Endodermal cell (in vitro differentiated cells): ENCODE results near the gene NKAIN4. TPM values are rescaled to one million over a fixed set of nuclear protein-coding genes. Genes with fewer than 3 reads are reported as not detected.

Source experiments
- DNase-seq: peaks from one replicate; pipeline ENCODE4 v3.0.0-alpha.2; 2017
- H3K27ac ChIP-seq: 2 replicates; pipeline ENCODE4 v1.5.1; 2013; ENCODE audit warnings: mild to moderate bottlenecking, low read depth, low read length, moderate library complexity
- H3K27me3 ChIP-seq: 2 replicates; pipeline ENCODE4 v1.6.1; 2013; ENCODE audit warnings: mild to moderate bottlenecking, low read length, moderate library complexity; ENCODE audit not compliant: insufficient read depth, control insufficient read depth, poor library complexity, severe bottlenecking
- H3K36me3 ChIP-seq: 2 replicates; pipeline ENCODE4 v1.7.0; 2013; ENCODE audit warnings: mild to moderate bottlenecking, low read length, moderate library complexity; ENCODE audit not compliant: control insufficient read depth, insufficient read depth
- H3K4me1 ChIP-seq: one replicate; pipeline ENCODE4 v1.7.0; 2013; ENCODE audit warnings: low read length; ENCODE audit not compliant: control insufficient read depth, insufficient read depth
- H3K4me3 ChIP-seq: 2 replicates; pipeline ENCODE4 v1.5.1; 2013; ENCODE audit warnings: mild to moderate bottlenecking, low read length, moderate library complexity
- H3K9ac ChIP-seq: 2 replicates; pipeline ENCODE4 v1.6.1; 2013; ENCODE audit warnings: mild to moderate bottlenecking, low read length, moderate library complexity; ENCODE audit not compliant: poor library complexity, severe bottlenecking; ENCODE audit errors: extremely low read depth
- H3K9me3 ChIP-seq: 2 replicates; pipeline ENCODE4 v1.6.1; 2013; ENCODE audit warnings: mild to moderate bottlenecking, low read length, moderate library complexity; ENCODE audit not compliant: control insufficient read depth
- H3K27ac Mint-ChIP-seq: 2 replicates; pipeline ENCODE4 v1.8.0; 2020; ENCODE audit warnings: mixed read lengths
- H3K27me3 Mint-ChIP-seq: 2 replicates; pipeline ENCODE4 v1.8.0; 2021; ENCODE audit warnings: mild to moderate bottlenecking, mixed read lengths; ENCODE audit not compliant: insufficient read depth
- H3K36me3 Mint-ChIP-seq: 2 replicates; pipeline ENCODE4 v1.8.0; 2020; ENCODE audit warnings: low read depth, mixed read lengths
- H3K4me1 Mint-ChIP-seq: 2 replicates; pipeline ENCODE4 v1.8.0; 2020; ENCODE audit warnings: mixed read lengths
- H3K4me3 Mint-ChIP-seq: 2 replicates; pipeline ENCODE4 v1.8.0; 2020; ENCODE audit warnings: mild to moderate bottlenecking, moderate library complexity, mixed read lengths
- H3K9me3 Mint-ChIP-seq: 2 replicates; pipeline ENCODE4 v1.8.0; 2020; ENCODE audit warnings: mild to moderate bottlenecking, mixed read lengths
- CTCF ChIP-seq: fragments of 200-600 bp; sonication (generic); conservative IDR thresholded peaks from 2 replicates; pipeline ENCODE4 v1.5.0; 2021; ENCODE audit warnings: antibody characterized with exemption, mild to moderate bottlenecking
- WGBS, 2 experiments: methylation state at CpG; one replicate each; pipeline versions ENCODE4 v1.1.5 to v1.1.7; 2013; ENCODE audit warnings: missing lambda C conversion rate in 2 of 2, mixed read lengths in 1 of 2; ENCODE audit not compliant: insufficient coverage in 1 of 2, insufficient read length in 1 of 2; 5-methylcytosine and 5-hydroxymethylcytosine counted together
- total RNA-seq, 2 donors: library from RNA; stranded (reverse); fragmentation: NEBNext Ultra II Directional in 1 of 2; extraction: Animal tissue kit (Norgen Biotek cat#: 25700) in 1 of 2; gene quantifications; 2 replicates in 1 of 2; 3 replicates in 1 of 2; pipeline ENCODE4 v1.2.1, GENCODE V29; 2021

NKAIN4 gene
- total RNA-seq, 2 donors from 2014 or later = 0.24 to 1.7 TPM

DNA sequence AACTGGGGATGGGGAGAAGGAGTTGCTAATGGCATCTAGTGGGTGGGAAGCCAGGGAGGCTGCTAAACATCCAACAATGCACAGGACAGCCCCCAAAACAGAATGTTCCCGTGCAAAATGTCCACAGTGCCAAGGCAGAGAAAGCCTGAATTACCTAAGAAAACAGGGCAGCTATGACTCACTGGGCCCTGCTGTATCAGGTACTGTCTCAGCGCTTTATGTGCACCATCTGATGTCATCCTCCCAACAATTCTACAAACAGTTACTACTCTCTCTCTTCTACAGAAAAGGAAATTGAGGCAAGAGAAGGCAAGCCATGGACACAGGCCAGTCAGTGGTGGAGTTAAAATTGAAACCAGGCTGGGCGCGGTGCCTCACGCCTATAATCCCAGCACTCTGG, 41.5 kb downstream of the NKAIN4 start:
- WGBS, 2 experiments = 94 to 97% methylated on average over 5 of the region's 5 CpGs
- H3K9ac ChIP-seq = no peak overlapping the region

GRCh38 chr20:63212393-63212730, 41.9 kb downstream of the NKAIN4 start:
- TF ChIP-seq CTCF = peak; percentile 20
- H3K27me3 ChIP-seq = no peaks in the 10 kb centered on the region
- H3K27ac ChIP-seq = no peak overlapping the region
- H3K9me3 ChIP-seq = no peaks in the 10 kb centered on the region
- 93 to 96% methylated on average over 4 to 5 of the region's 5 CpGs for WGBS, 2 experiments
- peak overlapping the region; percentile 97 for H3K4me3 ChIP-seq
- peaks cover 67% of the 10 kb centered on the region for H3K36me3 ChIP-seq
- peak overlapping the region; percentile 86 for H3K27ac Mint-ChIP-seq
- H3K4me3 Mint-ChIP-seq = peak overlapping the region; percentile 26
- no peaks in the 10 kb centered on the region for H3K27me3 Mint-ChIP-seq
- DNase-seq = no peak
- no peak overlapping the region for H3K9ac ChIP-seq
- H3K9me3 Mint-ChIP-seq = no peaks in the 10 kb centered on the region
- H3K36me3 Mint-ChIP-seq = peaks cover 70% of the 10 kb centered on the region
- H3K4me1 ChIP-seq = peaks cover 5% of the 10 kb centered on the region
- H3K4me1 Mint-ChIP-seq = peaks cover 33% of the 10 kb centered on the region

More for the DNA sequence above, 41.5 kb downstream of the NKAIN4 start:
- H3K36me3 Mint-ChIP-seq = peaks cover 65% of the 10 kb centered on the region
- peak overlapping the region; percentile 97 for H3K4me3 ChIP-seq
- H3K9me3 ChIP-seq = no peaks in the 10 kb centered on the region
- no peak for TF ChIP-seq CTCF
- no peaks in the 10 kb centered on the region for H3K27me3 Mint-ChIP-seq
- no peak overlapping the region for H3K27ac ChIP-seq
- peaks cover 5% of the 10 kb centered on the region for H3K4me1 ChIP-seq
- no peak for DNase-seq
- no peaks in the 10 kb centered on the region for H3K27me3 ChIP-seq
- peaks cover 33% of the 10 kb centered on the region for H3K4me1 Mint-ChIP-seq
- H3K4me3 Mint-ChIP-seq = peak overlapping the region; percentile 26
- peaks cover 63% of the 10 kb centered on the region for H3K36me3 ChIP-seq
- no peaks in the 10 kb centered on the region for H3K9me3 Mint-ChIP-seq
- H3K27ac Mint-ChIP-seq = peak overlapping the region; percentile 86

- no peaks in the 10 kb centered on the region for H3K9me3 Mint-ChIP-seq
- TF ChIP-seq CTCF = no peak
- no peaks in the 10 kb centered on the region for H3K27me3 ChIP-seq
- H3K36me3 ChIP-seq = peaks cover 84% of the 10 kb centered on the region
- H3K27ac ChIP-seq = no peak overlapping the region
- peaks cover 28% of the 10 kb centered on the region for H3K4me1 Mint-ChIP-seq
- 95 to 99% methylated on average over 11 of the region's 11 CpGs for WGBS, 2 experiments
- H3K4me1 ChIP-seq = peaks cover 5% of the 10 kb centered on the region
- no peak overlapping the region for H3K4me3 Mint-ChIP-seq
- no peaks in the 10 kb centered on the region for H3K9me3 ChIP-seq
- peaks cover 89% of the 10 kb centered on the region for H3K36me3 Mint-ChIP-seq
- H3K27ac Mint-ChIP-seq = peak overlapping the region; percentile 81
- no peak overlapping the region for H3K9ac ChIP-seq
- no peak overlapping the region for H3K4me3 ChIP-seq
- no peak for DNase-seq
- H3K27me3 Mint-ChIP-seq = no peaks in the 10 kb centered on the region
Measured at GRCh38 chr20:63210011-63210605, 44.2 kb downstream of the NKAIN4 start.
